ENCODE data around the gene ATXN2L.

- TF ChIP-seq, protein P1, sequence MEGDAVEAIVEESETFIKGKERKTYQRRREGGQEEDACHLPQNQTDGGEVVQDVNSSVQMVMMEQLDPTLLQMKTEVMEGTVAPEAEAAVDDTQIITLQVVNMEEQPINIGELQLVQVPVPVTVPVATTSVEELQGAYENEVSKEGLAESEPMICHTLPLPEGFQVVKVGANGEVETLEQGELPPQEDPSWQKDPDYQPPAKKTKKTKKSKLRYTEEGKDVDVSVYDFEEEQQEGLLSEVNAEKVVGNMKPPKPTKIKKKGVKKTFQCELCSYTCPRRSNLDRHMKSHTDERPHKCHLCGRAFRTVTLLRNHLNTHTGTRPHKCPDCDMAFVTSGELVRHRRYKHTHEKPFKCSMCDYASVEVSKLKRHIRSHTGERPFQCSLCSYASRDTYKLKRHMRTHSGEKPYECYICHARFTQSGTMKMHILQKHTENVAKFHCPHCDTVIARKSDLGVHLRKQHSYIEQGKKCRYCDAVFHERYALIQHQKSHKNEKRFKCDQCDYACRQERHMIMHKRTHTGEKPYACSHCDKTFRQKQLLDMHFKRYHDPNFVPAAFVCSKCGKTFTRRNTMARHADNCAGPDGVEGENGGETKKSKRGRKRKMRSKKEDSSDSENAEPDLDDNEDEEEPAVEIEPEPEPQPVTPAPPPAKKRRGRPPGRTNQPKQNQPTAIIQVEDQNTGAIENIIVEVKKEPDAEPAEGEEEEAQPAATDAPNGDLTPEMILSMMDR (IDR thresholded peaks at IDR 0.05) = no peak
- TF ChIP-seq EZH2 (IDR thresholded peaks at IDR 0.05) (no peak), EZH2phosphoT487 (IDR thresholded peaks at IDR 0.05) (no peak)
Measured at GRCh38 chr16:28867241-28867640, 44.4 kb downstream of the ATXN2L start.

Measured in neural progenitor cell (in vitro differentiated cells).